Measurements from ENCODE around the gene DBH. TPM values are rescaled to one million over a fixed set of nuclear protein-coding genes. Genes with fewer than 3 reads are reported as not detected.
"Not testable (repeated sequence)": the region's sequence is repeated elsewhere in the genome, so short reads cannot be mapped to it uniquely, and the experiment has no call there.

DBH gene
- total and polyA plus RNA-seq, 2 of the 13 experiments (the other 11 are each of a cell fraction or from before 2014, with no cell fraction given) = not detected

- no peak for TF ChIP-seq E2F1 (CRISPR knock-in tag; IDR thresholded peaks at IDR 0.05)
These were observed 37.9 kb downstream of the DBH start (continued) for GRCh38 chr9:133674091-133674490.

- ATAC-seq; H3K9me3 ChIP-seq (ENCODE audit: low read length); in situ Hi-C loops (cut with HindIII; ENCODE audit: extremely low pct_ligation_motif_present, low pct_unique_long_range_greater_than_20kb); BruUV-seq (replicated peaks); CTCF ChIA-PET (ENCODE audit: low intra/inter-chr PET ratio, low total read pairs); H4K20me1 ChIP-seq (ENCODE audit: insufficient read depth, low read length); DNase-seq (ENCODE audit: low spot score); H3K4me1 ChIP-seq (ENCODE audit: insufficient read depth, low read length); H3K4me2 ChIP-seq (ENCODE audit: low read depth, low read length); H3K4me3 ChIP-seq (replicated peaks in 1 of 3; ENCODE audit: insufficient read depth in 1 of 3, low read depth in 2 of 3, low read length in 3 of 3); intact Hi-C loops (cut with micrococcal nuclease; ENCODE audit: unreplicated experiment); H3K79me2 ChIP-seq (ENCODE audit: insufficient read depth, low read length); H3K9ac ChIP-seq (ENCODE audit: insufficient read depth, low read depth, low read length); H2AFZ ChIP-seq (ENCODE audit: low read length); FAIRE-seq; H3K27ac ChIP-seq (ENCODE audit: extremely low read length, insufficient read depth, low read length); POLR2A ChIA-PET; H3K27me3 ChIP-seq (ENCODE audit: control insufficient read depth in 1 of 2, insufficient read depth in 2 of 2, low read length in 2 of 2): not testable (repeated sequence)
- H3K36me3 ChIP-seq (replicated peaks in 1 of 2; ENCODE audit: control insufficient read depth in 1 of 2, insufficient read depth in 2 of 2, low read length in 2 of 2) = peaks cover 6 to 17% of the 10 kb centered on the region in 2 experiments; a peak in 4 of 5 replicates
- WGBS (ENCODE audit: low lambda C conversion rate) = 93% methylated on average over 3 of the region's 3 CpGs
These were observed 39.6 kb downstream of the DBH start for GRCh38 chr9:133675796-133676195.

GRCh38 chr9:133676450-133676849, 40.3 kb downstream of the DBH start:
- H3K4me3 ChIP-seq (replicated peaks in 1 of 3; ENCODE audit: insufficient read depth in 1 of 3, low read depth in 2 of 3, low read length in 3 of 3) = no peak overlapping the region
- H3K27ac ChIP-seq (ENCODE audit: extremely low read length, insufficient read depth, low read length) = no peak overlapping the region
- H3K36me3 ChIP-seq (replicated peaks in 1 of 2; ENCODE audit: control insufficient read depth in 1 of 2, insufficient read depth in 2 of 2, low read length in 2 of 2) = peaks cover 7 to 16% of the 10 kb centered on the region in 2 experiments; a peak in 4 of 5 replicates
- no peak overlapping the region for H3K9ac ChIP-seq (ENCODE audit: insufficient read depth, low read depth, low read length)
- ChIA-PET POLR2A (no interaction called here), CTCF (ENCODE audit: low intra/inter-chr PET ratio, low total read pairs) (no interaction called here)
- no peaks in the 10 kb centered on the region for H3K27me3 ChIP-seq (ENCODE audit: control insufficient read depth in 1 of 2, insufficient read depth in 2 of 2, low read length in 2 of 2)
- H3K9me3 ChIP-seq (ENCODE audit: low read length) = no peaks in the 10 kb centered on the region
- intact Hi-C loops (cut with micrococcal nuclease; ENCODE audit: unreplicated experiment) (no loop called here), in situ Hi-C loops (cut with HindIII; ENCODE audit: extremely low pct_ligation_motif_present, low pct_unique_long_range_greater_than_20kb) (no loop called here)
- H2AFZ ChIP-seq (ENCODE audit: low read length) = no peak overlapping the region
- WGBS (ENCODE audit: low lambda C conversion rate) = 96% methylated on average over 10 of the region's 10 CpGs
- ATAC-seq (no peak), FAIRE-seq (no peak), DNase-seq (ENCODE audit: low spot score) (no peak)
- H3K79me2 ChIP-seq (ENCODE audit: insufficient read depth, low read length) = no peaks in the 10 kb centered on the region
- H3K4me1 ChIP-seq (ENCODE audit: insufficient read depth, low read length) = no peaks in the 10 kb centered on the region
- BruUV-seq (replicated peaks) = no TSS peak
- H4K20me1 ChIP-seq (ENCODE audit: insufficient read depth, low read length) = 0 out of 2 replicates have a peak, but pooled peaks cover 2% of the 10 kb centered on the region
- H3K4me2 ChIP-seq (ENCODE audit: low read depth, low read length) = no peak overlapping the region
- no peak for TF ChIP-seq BCLAF1 (IDR thresholded peaks at IDR 0.05)
- no peak for TF ChIP-seq TFDP1 (CRISPR knock-in tag; IDR thresholded peaks at IDR 0.05; ENCODE audit: borderline replicate concordance)
- no peak for TF ChIP-seq BCL6 (CRISPR knock-in tag; IDR thresholded peaks at IDR 0.05)
- TF ChIP-seq MIER3 (CRISPR knock-in tag; IDR thresholded peaks at IDR 0.05; ENCODE audit: borderline replicate concordance) = no peak

All from HepG2 (cell line).